K562 (cell line): ENCODE data around the gene STX2. TPM values are rescaled to one million over a fixed set of nuclear protein-coding genes. Genes with fewer than 3 reads are reported as not detected.

Source experiments
- ATAC-seq: fragments of 200-7000 bp; cut with Tn5 transposase; 3 replicates; pipeline ENCODE4 v1.9.1; 2020; ENCODE audit warnings: moderate library complexity
- BruUV-seq: library from RNA; stranded (reverse); fragments of 400-500 nt; replicated peaks from 2 replicates; lab custom pipeline; 2021; lab: Mats Ljungman, UMichigan
- CTCF ChIA-PET: fragments of 300-600 bp; formaldehyde crosslinking; extraction: SDS; loops from one replicate; lab custom pipeline; 2021; ENCODE audit warnings: low intra/inter-chr PET ratio; lab: Yijun Ruan, JAX
- POLR2A ChIA-PET: fragments of 300-600, 350-650 bp; sonication (Branson Sonifier 250); formaldehyde crosslinking; extraction: SDS; loops from one replicate; lab custom pipeline; 2021; ENCODE audit warnings: antibody characterized with exemption, inconsistent platforms; lab: Yijun Ruan, JAX
- DNase-seq, 4 experiments: peaks; one replicate each; pipeline versions ENCODE4 v3.0.0 to v3.0.0-alpha.2; 2011 to 2018; ENCODE audit warnings: low spot score in 3 of 4, mixed read lengths in 3 of 4; ENCODE audit errors: extremely low read depth in 1 of 4
- FAIRE-seq: peaks from 2 replicates; lab custom pipeline; 2011; peaks lifted over from hg19 to GRCh38; lab: Jason Lieb, UNC
- H2AFZ ChIP-seq: 2 replicates; pipeline ENCODE4 v1.6.0; 2011; ENCODE audit warnings: low read depth, low read length, control low read depth, inconsistent platforms
- H3K27ac ChIP-seq: fragments of 200-600 bp; 3 replicates; pipeline ENCODE4 v1.8.0; 2011; ENCODE audit warnings: low read depth, mild to moderate bottlenecking, control low read depth, inconsistent platforms, low read length, moderate library complexity, mixed read lengths; ENCODE audit errors: extremely low read depth
- H3K27me3 ChIP-seq, 2 experiments: fragments of 300-600 bp in 1 of 2; 2 replicates in 1 of 2; 3 replicates in 1 of 2; pipeline versions ENCODE4 v1.6.0 to v1.8.0; 2011; ENCODE audit warnings: inconsistent platforms in 2 of 2, low read length in 2 of 2, mild to moderate bottlenecking in 1 of 2, mixed read lengths in 1 of 2, moderate library complexity in 1 of 2; ENCODE audit not compliant: control insufficient read depth in 2 of 2, insufficient read depth in 2 of 2
- H3K36me3 ChIP-seq: fragments of 300-600 bp; 3 replicates; pipeline ENCODE4 v1.8.0; 2011; ENCODE audit warnings: mild to moderate bottlenecking, low read length, inconsistent platforms; ENCODE audit not compliant: control insufficient read depth, insufficient read depth
- H3K4me1 ChIP-seq, 2 experiments: fragments of 200-600 bp in 1 of 2; replicated peaks in 1 of 2; 2 replicates in 1 of 2; 3 replicates in 1 of 2; pipeline versions ENCODE4 v1.5.1 to v1.8.0; 2011; ENCODE audit warnings: inconsistent platforms in 2 of 2, low read length in 2 of 2, mild to moderate bottlenecking in 1 of 2, mixed read lengths in 1 of 2, moderate library complexity in 1 of 2; ENCODE audit not compliant: control insufficient read depth in 2 of 2, insufficient read depth in 2 of 2
- H3K4me2 ChIP-seq: 2 replicates; pipeline ENCODE4 v1.6.1; 2011; ENCODE audit warnings: low read length, control low read depth, inconsistent platforms, mixed read lengths; ENCODE audit not compliant: insufficient read depth
- H3K4me3 ChIP-seq: fragments of 200-600 bp; sonication (generic), shearing (Covaris generic); 2 replicates; pipeline ENCODE4 v1.5.1; 2016; ENCODE audit warnings: control low read depth, inconsistent platforms
- H3K79me2 ChIP-seq: fragments of 200-600 bp; 3 replicates; pipeline ENCODE4 v1.8.0; 2011; ENCODE audit warnings: low read length, inconsistent platforms; ENCODE audit not compliant: control insufficient read depth, insufficient read depth
- H3K9ac ChIP-seq, 2 experiments: 2 replicates each; pipeline versions ENCODE4 v1.6.0 to v1.6.1; 2011; ENCODE audit warnings: low read depth in 2 of 2, low read length in 2 of 2, control low read depth in 1 of 2, inconsistent platforms in 1 of 2, mild to moderate bottlenecking in 1 of 2, mixed read lengths in 1 of 2; ENCODE audit not compliant: insufficient read depth in 1 of 2
- H3K9me1 ChIP-seq: one replicate; pipeline ENCODE4 v1.6.0; 2011; ENCODE audit warnings: inconsistent platforms, mild to moderate bottlenecking, low read length, moderate library complexity; ENCODE audit not compliant: control insufficient read depth, insufficient read depth
- H3K9me3 ChIP-seq: replicated peaks from 2 replicates; pipeline ENCODE4 v1.5.1; 2011; ENCODE audit warnings: low read depth, low read length, inconsistent platforms; ENCODE audit not compliant: control insufficient read depth, insufficient read depth
- H4K20me1 ChIP-seq: replicated peaks from 2 replicates; pipeline ENCODE4 v1.6.1; 2011; ENCODE audit warnings: low read length, inconsistent platforms, mixed read lengths; ENCODE audit not compliant: control insufficient read depth, insufficient read depth
- ADNP ChIP-seq: fragments of 200-800 bp; sonication (Bioruptor generic); IDR thresholded peaks from 2 replicates; pipeline ENCODE4 v1.6.1; 2016; ENCODE audit warnings: missing genetic modification characterization, missing compliant biosample characterization
- CUX1 ChIP-seq: fragments of 200-800 bp; sonication (Bioruptor generic); IDR thresholded peaks from 2 replicates; pipeline ENCODE4 v1.6.1; 2016; ENCODE audit warnings: missing genetic modification characterization, missing compliant biosample characterization
- HNRNPH1 ChIP-seq: fragments of 200-400 bp; formaldehyde crosslinking; optimal IDR thresholded peaks from 2 replicates; pipeline ENCODE3; 2017; ENCODE audit warnings: low read depth, mild to moderate bottlenecking, low read length, moderate library complexity
- JUN ChIP-seq, 2 experiments: sonication (generic) in 1 of 2; formaldehyde crosslinking in 1 of 2; IDR thresholded peaks; 2 replicates each; pipeline versions ENCODE4 v1.6.1 to v1.8.0; 2012 to 2022; ENCODE audit warnings: borderline replicate concordance in 2 of 2, mild to moderate bottlenecking in 2 of 2, improper control_type of control experiment in 1 of 2, low read depth in 1 of 2, low read length in 1 of 2, missing genetic modification reagents in 1 of 2
- KHSRP ChIP-seq: fragments of 450-650 bp; IDR thresholded peaks from 2 replicates; pipeline ENCODE4 v1.6.1; 2017
- KLF13 ChIP-seq: fragments of 450-650 bp; IDR thresholded peaks from 2 replicates; pipeline ENCODE4 v1.6.1; 2016; ENCODE audit warnings: missing genetic modification characterization, low read depth, mild to moderate bottlenecking, missing compliant biosample characterization, moderate library complexity, borderline replicate concordance
- MLLT1 ChIP-seq, 2 experiments: fragments of 450-650 bp; IDR thresholded peaks; 2 replicates each; pipeline ENCODE4 v1.6.1; 2016
- MNT ChIP-seq, 2 experiments: fragments of 450-650 bp; conservative IDR thresholded peaks; 2 replicates each; pipeline ENCODE4 v1.6.1; 2017; ENCODE audit warnings: mild to moderate bottlenecking in 2 of 2, moderate library complexity in 2 of 2
- POU5F1 ChIP-seq: fragments of 150-350 bp; IDR thresholded peaks from 2 replicates; pipeline ENCODE4 v1.6.1; 2014; ENCODE audit warnings: borderline replicate concordance, low read length, low read depth, mild to moderate bottlenecking; ENCODE audit not compliant: partially characterized antibody
- PURB ChIP-seq: sonication (generic); formaldehyde crosslinking; IDR thresholded peaks from 2 replicates; pipeline ENCODE4 v1.9.0; 2021; ENCODE audit warnings: low read depth, mild to moderate bottlenecking, missing genetic modification reagents
- TCFL5 ChIP-seq: fragments of 250-450 bp; sonication (Bioruptor Pico); conservative IDR thresholded peaks from 2 replicates; pipeline ENCODE4 v1.6.1; 2021; ENCODE audit warnings: mild to moderate bottlenecking, moderate library complexity, matching md5 sums
- YY1 ChIP-seq, 3 experiments: IDR thresholded peaks; 2 replicates each; pipeline ENCODE4 v1.6.1; 2011; ENCODE audit warnings: low read length in 2 of 3, mild to moderate bottlenecking in 2 of 3, moderate library complexity in 2 of 3, borderline replicate concordance in 1 of 3, control low read depth in 1 of 3, low read depth in 1 of 3; ENCODE audit not compliant: insufficient read depth in 3 of 3, insufficient replicate concordance in 2 of 3, control insufficient read depth in 1 of 3, insufficient read length in 1 of 3; ENCODE audit errors: extremely low read depth in 1 of 3
- ZEB2 ChIP-seq: fragments of 450-650 bp; IDR thresholded peaks from 2 replicates; pipeline ENCODE4 v1.6.1; 2016
- WGBS: fragments of 100-300 bp; shearing (Covaris generic); methylation state at CpG from one replicate; pipeline ENCODE4 v1.1.6; 2016; ENCODE audit warnings: low coverage, mixed read lengths; ENCODE audit not compliant: insufficient coverage; ENCODE audit errors: missing lambda C conversion rate; 5-methylcytosine and 5-hydroxymethylcytosine counted together
- in situ Hi-C: fragments of 300-500 bp; cut with MboI; formaldehyde crosslinking; loops from 4 replicates; pipeline ENCODE4 v1.15.0; 2018; ENCODE audit warnings: inconsistent platforms, mixed read lengths
- intact Hi-C: fragments of 100-400 bp; cut with micrococcal nuclease; formaldehyde crosslinking; loops from 2 replicates; pipeline ENCODE4 v1.14.2; 2022
- polyA plus RNA-seq, 8 experiments: library from polyadenylated mRNA; depleted of rRNA in 4 of 8; stranded (reverse) in 5 of 8; unstranded in 3 of 8; fragments of >200 nt; fragmentation: Nextera tagmentation in 2 of 8; fragmentation: Illumina TruSeq in 1 of 8; extraction: Ambion mirVana in 2 of 8; extraction: Trizol in 1 of 8; gene quantifications; 2 replicates each; pipeline versions ENCODE4 v1.2.1 to v1.2.3, GENCODE V29; 2011 to 2014; ENCODE audit warnings: inconsistent platforms in 1 of 8, missing spikeins in 1 of 8
- total RNA-seq, 7 experiments: library from RNA; depleted of rRNA in 6 of 7; stranded (reverse); fragments of >200 nt in 6 of 7; fragmentation: Illumina TruSeq in 2 of 7; extraction: Trizol in 2 of 7; gene quantifications; 2 replicates each; pipeline versions ENCODE4 v1.2.1 to v1.2.3, GENCODE V29; 2011 to 2021; ENCODE audit warnings: low replicate concordance in 1 of 7

Gene STX2
- total and polyA plus RNA-seq, 9 of the 15 experiments (the other 6 are each of a cell fraction or from before 2014, with no cell fraction given) = 22.2 to 54.6 (median 30.8) TPM

GRCh38 chr12:130817804-130818203, 21.2 kb downstream of the STX2 start:
- in situ Hi-C loops = no loop called here
- CTCF ChIA-PET = interaction anchor here (0.6 kb wide), 1 partner anchor 16 kb away, joined by 3 read pairs; no protein-coding TSS in a partner anchor
- H3K36me3 ChIP-seq = peaks cover 63% of the 10 kb centered on the region; the same call in 2 of the 3 replicates
- TF ChIP-seq PURB (CRISPR knock-in tag) (no peak), KLF13 (tag) (no peak), KHSRP (no peak), TCFL5 (CRISPR knock-in tag) (no peak), ZEB2 (no peak), CUX1 (no peak), MNT (conservative IDR thresholded peaks at IDR 0.05) (no peak), HNRNPH1 (no peak), POU5F1 (no peak), MLLT1 (IDR thresholded peaks at IDR 0.05) (no peak), JUN (IDR thresholded peaks at IDR 0.05; ENCODE audit: borderline replicate concordance, low read depth, low read length) (no peak), JUN (CRISPR knock-in tag; IDR thresholded peaks at IDR 0.05; ENCODE audit: borderline replicate concordance) (no peak), YY1 (IDR thresholded peaks at IDR 0.05; ENCODE audit: borderline replicate concordance in 1 of 3, control insufficient read depth in 1 of 3, extremely low read depth in 1 of 3, insufficient read depth in 3 of 3, insufficient read length in 1 of 3, insufficient replicate concordance in 2 of 3, low read depth in 1 of 3, low read length in 2 of 3) (no peak), ADNP (tag) (no peak)

More at GRCh38 chr12:130817804-130818203, 21.2 kb downstream of the STX2 start:
- Histone ChIP-seq H4K20me1 (no peaks in the 10 kb centered on the region), H3K4me2 (no peak overlapping the region), H2AFZ (no peak overlapping the region), H3K9me1 (no peaks in the 10 kb centered on the region), H3K4me1 (peaks cover 0 to 15% of the 10 kb centered on the region in 2 experiments; a peak in 2 of 5 replicates), H3K9me3 (no peaks in the 10 kb centered on the region), H3K4me3 (no peak overlapping the region), H3K79me2 (peaks cover 16% of the 10 kb centered on the region; the same call in 2 of the 3 replicates), H3K27me3 (no peaks in the 10 kb centered on the region), H3K9ac (0 out of 4 replicates have a peak overlapping the region, but pooled peaks of 1 of the 2 experiments have one; percentile 71), H3K27ac (no peak overlapping the region)
- ATAC-seq = no peak
- no peak for DNase-seq
- WGBS = 91% methylated on average over 4 of the region's 14 CpGs
- no peak for FAIRE-seq
- POLR2A ChIA-PET = no interaction called here
- no TSS peak for BruUV-seq
- intact Hi-C loops = no loop called here
